SU-DHL-6 (cell line): ENCODE measurements around the gene GFOD1.

Source experiments
- H2AFZ ChIP-seq: fragments of 200-600 bp; sonication (generic); 2 replicates; pipeline ENCODE4 v1.6.1; 2014; ENCODE audit warnings: low read depth, mild to moderate bottlenecking, moderate library complexity, mixed read lengths, antibody characterized with exemption, low read length; ENCODE audit not compliant: severe bottlenecking
- H3F3A ChIP-seq: fragments of 200-600 bp; shearing (Covaris generic); 2 replicates; pipeline ENCODE4 v1.6.0; 2016; ENCODE audit warnings: antibody characterized with exemption, mild to moderate bottlenecking; ENCODE audit not compliant: insufficient read depth
- H3K27ac ChIP-seq: fragments of 200-600 bp; sonication (generic); 2 replicates; pipeline ENCODE4 v1.5.1; 2016; ENCODE audit warnings: low read depth, mild to moderate bottlenecking, low read length, moderate library complexity, mixed read lengths
- H3K27me3 ChIP-seq: fragments of 200-600 bp; sonication (generic), shearing (Covaris generic); 2 replicates; pipeline ENCODE4 v1.6.0; 2014; ENCODE audit warnings: mild to moderate bottlenecking, low read length
- H3K36me3 ChIP-seq: fragments of 200-600 bp; sonication (generic); 2 replicates; pipeline ENCODE4 v1.6.1; 2014; ENCODE audit warnings: mild to moderate bottlenecking, low read length, mixed read lengths
- H3K4me2 ChIP-seq: fragments of 300-600, 200-600 bp; shearing (Covaris generic), sonication (generic); 2 replicates; pipeline ENCODE4 v1.6.0; 2014; ENCODE audit warnings: low read length, low read depth, mild to moderate bottlenecking; ENCODE audit not compliant: poor library complexity, severe bottlenecking
- H3K4me3 ChIP-seq: fragments of 200-600 bp; sonication (generic); 2 replicates; pipeline ENCODE4 v1.5.1; 2014; ENCODE audit warnings: antibody characterized with exemption, low read length, mild to moderate bottlenecking, mixed read lengths; ENCODE audit not compliant: insufficient read depth, poor library complexity, severe bottlenecking
- H3K79me2 ChIP-seq: fragments of 200-600 bp; sonication (generic); 2 replicates; pipeline ENCODE4 v1.6.1; 2014; ENCODE audit warnings: mild to moderate bottlenecking, low read length, moderate library complexity; ENCODE audit not compliant: insufficient read depth
- H3K9ac ChIP-seq: fragments of 200-600 bp; sonication (generic); 2 replicates; pipeline ENCODE4 v1.7.0; 2014; ENCODE audit warnings: mild to moderate bottlenecking, low read length
- H3K9me2 ChIP-seq: fragments of 200-600 bp; sonication (generic); replicated peaks from 2 replicates; pipeline ENCODE4 v1.6.1; 2014; ENCODE audit warnings: low read length; ENCODE audit not compliant: insufficient read depth
- H3K9me3 ChIP-seq: fragments of 200-600 bp; sonication (generic); 2 replicates; pipeline ENCODE4 v1.6.1; 2014; ENCODE audit warnings: low read length, mixed read lengths; ENCODE audit not compliant: insufficient read depth
- H4K20me1 ChIP-seq: fragments of 200-600 bp; sonication (generic); 2 replicates; pipeline ENCODE4 v1.6.1; 2014; ENCODE audit warnings: low read depth, mild to moderate bottlenecking, antibody characterized with exemption, low read length, moderate library complexity, mixed read lengths
- CTCF ChIP-seq: fragments of 200-600 bp; sonication (generic); IDR thresholded peaks from one replicate; pipeline ENCODE4 v1.5.1; 2017; ENCODE audit warnings: antibody characterized with exemption, mild to moderate bottlenecking, low read length, moderate library complexity; ENCODE audit not compliant: insufficient read depth, poor library complexity, severe bottlenecking
- EZH2phosphoT487 ChIP-seq: fragments of 200-600 bp; sonication (generic), shearing (Covaris generic); conservative IDR thresholded peaks from 2 replicates; pipeline ENCODE4 v1.6.1; 2018; ENCODE audit warnings: mild to moderate bottlenecking, antibody characterized with exemption, low read length, moderate library complexity, mixed read lengths

GFOD1 gene, protein sequence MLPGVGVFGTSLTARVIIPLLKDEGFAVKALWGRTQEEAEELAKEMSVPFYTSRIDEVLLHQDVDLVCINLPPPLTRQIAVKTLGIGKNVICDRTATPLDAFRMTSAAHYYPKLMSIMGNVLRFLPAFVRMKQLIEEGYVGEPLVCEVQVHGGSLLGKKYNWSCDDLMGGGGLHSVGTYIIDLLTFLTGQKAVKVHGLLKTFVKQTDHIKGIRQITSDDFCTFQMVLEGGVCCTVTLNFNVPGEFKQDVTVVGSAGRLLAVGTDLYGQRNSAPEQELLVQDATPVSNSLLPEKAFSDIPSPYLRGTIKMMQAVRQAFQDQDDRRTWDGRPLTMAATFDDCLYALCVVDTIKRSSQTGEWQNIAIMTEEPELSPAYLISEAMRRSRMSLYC

GRCh38 chr6:13487122-13488014 lies at the start of gene GFOD1:
GFOD1 (minus strand) TSS chr6:13487600; CDS start chr6:13486890, 710 bp downstream.
- H3K9me2 ChIP-seq, result no peaks in the 10 kb centered on the region
- peak within 1 kb of the TSS; percentile 27 for H3K27ac ChIP-seq
- peak within 1 kb of the TSS; percentile 62 for H3K9ac ChIP-seq
- peak within 1 kb of the TSS; percentile 81 for H3K4me2 ChIP-seq
- peaks cover 3% of the 10 kb centered on the region; the same call in 1 of the 2 replicates for H4K20me1 ChIP-seq
- 0 out of 2 replicates have a peak, but pooled peaks cover 4% of the 10 kb centered on the region for H3F3A ChIP-seq
- no peaks in the 10 kb centered on the region for H3K79me2 ChIP-seq
- H2AFZ ChIP-seq, result peak within 1 kb of the TSS; percentile 90
- no peaks in the 10 kb centered on the region for H3K27me3 ChIP-seq
- H3K36me3 ChIP-seq, result no peaks in the 10 kb centered on the region
- peak within 1 kb of the TSS; percentile 61 for H3K4me3 ChIP-seq
- H3K9me3 ChIP-seq, result no peaks in the 10 kb centered on the region
- TF ChIP-seq EZH2phosphoT487, result no peak
- no peak for TF ChIP-seq CTCF

GRCh38 chr6:13536796-13537526 lies 49.6 kb upstream of the GFOD1 start:
- Histone ChIP-seq H2AFZ (no peak overlapping the region), H3K27ac (no peak overlapping the region), H3K79me2 (no peaks in the 10 kb centered on the region), H3K36me3 (no peaks in the 10 kb centered on the region), H3K9ac (no peak overlapping the region), H3K27me3 (no peaks in the 10 kb centered on the region), H3F3A (no peaks in the 10 kb centered on the region), H3K4me3 (no peak overlapping the region), H3K4me2 (no peak overlapping the region), H3K9me2 (no peaks in the 10 kb centered on the region), H3K9me3 (no peaks in the 10 kb centered on the region), H4K20me1 (no peaks in the 10 kb centered on the region)
- TF ChIP-seq CTCF (no peak), EZH2phosphoT487 (no peak)

DNA sequence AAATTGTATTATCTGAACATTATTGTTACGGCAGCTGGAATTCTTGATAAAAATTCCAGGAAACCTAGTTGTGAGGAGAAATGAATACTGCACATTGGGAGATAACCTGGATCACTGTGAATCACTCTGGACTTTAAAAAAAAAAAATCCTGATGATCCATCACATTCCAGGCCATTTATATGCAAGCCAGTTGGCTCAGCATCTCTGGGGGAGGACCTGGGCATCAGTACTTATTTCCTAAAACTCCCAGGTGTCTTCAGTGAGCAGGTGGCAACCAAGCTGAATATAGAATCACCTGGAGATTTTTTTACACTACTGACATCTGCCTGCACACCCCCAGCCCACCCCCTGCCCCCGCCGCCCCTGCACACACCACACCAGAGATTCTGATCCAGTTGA lies 47.9 kb upstream of the GFOD1 start:
- H3K9ac ChIP-seq, result no peak overlapping the region
- H4K20me1 ChIP-seq, result no peaks in the 10 kb centered on the region
- no peak overlapping the region for H3K4me2 ChIP-seq
- no peaks in the 10 kb centered on the region for H3K9me2 ChIP-seq
- H3K9me3 ChIP-seq, result no peaks in the 10 kb centered on the region
- H3K4me3 ChIP-seq, result no peak overlapping the region
- no peak overlapping the region for H3K27ac ChIP-seq
- no peaks in the 10 kb centered on the region for H3F3A ChIP-seq
- H3K79me2 ChIP-seq, result no peaks in the 10 kb centered on the region
- no peaks in the 10 kb centered on the region for H3K27me3 ChIP-seq
- no peak for TF ChIP-seq EZH2phosphoT487
- TF ChIP-seq CTCF, result no peak
- H2AFZ ChIP-seq, result no peak overlapping the region
- no peaks in the 10 kb centered on the region for H3K36me3 ChIP-seq
